Urothelium cell line (cell line): ENCODE results near the gene SHISAL2A.

Experiments
- DNase-seq: peaks from one replicate; pipeline ENCODE4 v3.0.0; 2011; ENCODE audit warnings: low spot score, mixed read lengths
- FAIRE-seq: peaks from 2 replicates; lab custom pipeline; 2011; peaks lifted over from hg19 to GRCh38; lab: Jason Lieb, UNC

The SHISAL2A gene

GRCh38 chr1:52658795-52659194 is 25.8 kb downstream of the SHISAL2A start:
- FAIRE-seq, result no peak
- no peak for DNase-seq

- FAIRE-seq (no peak), DNase-seq (no peak)
These were observed 26.4 kb downstream of the SHISAL2A start for GRCh38 chr1:52659356-52659755.

- DNase-seq (no peak), FAIRE-seq (no peak)
These were observed 27.1 kb downstream of the SHISAL2A start for GRCh38 chr1:52659851-52660596.

GRCh38 chr1:52660807-52661206 is 27.8 kb downstream of the SHISAL2A start:
- DNase-seq (no peak), FAIRE-seq (no peak)

GRCh38 chr1:52662645-52663313 is 29.8 kb downstream of the SHISAL2A start:
- FAIRE-seq, result no peak
- no peak for DNase-seq

GRCh38 chr1:52663716-52664115 is 30.7 kb downstream of the SHISAL2A start:
- no peak for FAIRE-seq

GRCh38 chr1:52665006-52665941 is 32.3 kb downstream of the SHISAL2A start:
- no peak for FAIRE-seq
- DNase-seq, result no peak

More at GRCh38 chr1:52663716-52664115, 30.7 kb downstream of the SHISAL2A start:
- DNase-seq, result no peak

GRCh38 chr1:52667290-52667689 is 34.3 kb downstream of the SHISAL2A start:
- no peak for DNase-seq
- FAIRE-seq, result no peak

- DNase-seq, result no peak
- FAIRE-seq, result no peak
These were observed 35.0 kb downstream of the SHISAL2A start for GRCh38 chr1:52667984-52668383.

- FAIRE-seq (no peak), DNase-seq (no peak)
These were observed 35.7 kb downstream of the SHISAL2A start for GRCh38 chr1:52668711-52669110.

GRCh38 chr1:52669696-52670095 is 36.7 kb downstream of the SHISAL2A start:
- no peak for FAIRE-seq

GRCh38 chr1:52670604-52671003 is 37.6 kb downstream of the SHISAL2A start:
- no peak for DNase-seq
- no peak for FAIRE-seq

More at GRCh38 chr1:52669696-52670095, 36.7 kb downstream of the SHISAL2A start:
- DNase-seq, result no peak

GRCh38 chr1:52672946-52673345 is 40.0 kb downstream of the SHISAL2A start:
- DNase-seq (no peak), FAIRE-seq (no peak)

- no peak for DNase-seq
- no peak for FAIRE-seq
These were observed 40.5 kb downstream of the SHISAL2A start for GRCh38 chr1:52673513-52673912.

- FAIRE-seq (no peak), DNase-seq (peak; percentile 37)
These were observed 41.8 kb downstream of the SHISAL2A start for GRCh38 chr1:52674497-52675384.

GRCh38 chr1:52676249-52676903 is 43.4 kb downstream of the SHISAL2A start:
- FAIRE-seq, result no peak

GRCh38 chr1:52677076-52677806 is 44.3 kb downstream of the SHISAL2A start:
- FAIRE-seq (no peak), DNase-seq (no peak)

More at GRCh38 chr1:52676249-52676903, 43.4 kb downstream of the SHISAL2A start:
- no peak for DNase-seq

- no peak for FAIRE-seq
- no peak for DNase-seq
These were observed 46.1 kb downstream of the SHISAL2A start for GRCh38 chr1:52679048-52679447.

GRCh38 chr1:52679498-52679897 is 46.5 kb downstream of the SHISAL2A start:
- FAIRE-seq (no peak), DNase-seq (no peak)
